Stomach (tissue), 4 donors: ENCODE data around the gene RFT1.

Experiments
- POLR2A ChIP-seq, 4 donors: fragments of 450-650 bp; IDR thresholded peaks; one replicate each; pipeline ENCODE4 v1.6.1; 2016; ENCODE audit warnings: antibody characterized with exemption in 4 of 4, control low read depth in 2 of 4, mild to moderate bottlenecking in 1 of 4, moderate library complexity in 1 of 4
- POLR2AphosphoS5 ChIP-seq, 3 donors: sonication (generic); formaldehyde crosslinking; IDR thresholded peaks; one replicate each; pipeline ENCODE4 v1.6.1; 2016; ENCODE audit warnings: antibody characterized with exemption in 3 of 3
- TF ChIP-seq, protein P1 (sequence below), 7 experiments: fragments of 450-650 bp in 4 of 7; fragments of 200-600 bp in 3 of 7; sonication (generic) in 3 of 7; IDR thresholded peaks; one replicate each; pipeline ENCODE4 v1.5.1; 2016 to 2019; ENCODE audit warnings: antibody characterized with exemption in 7 of 7, control low read depth in 2 of 7, mild to moderate bottlenecking in 1 of 7

DNA sequence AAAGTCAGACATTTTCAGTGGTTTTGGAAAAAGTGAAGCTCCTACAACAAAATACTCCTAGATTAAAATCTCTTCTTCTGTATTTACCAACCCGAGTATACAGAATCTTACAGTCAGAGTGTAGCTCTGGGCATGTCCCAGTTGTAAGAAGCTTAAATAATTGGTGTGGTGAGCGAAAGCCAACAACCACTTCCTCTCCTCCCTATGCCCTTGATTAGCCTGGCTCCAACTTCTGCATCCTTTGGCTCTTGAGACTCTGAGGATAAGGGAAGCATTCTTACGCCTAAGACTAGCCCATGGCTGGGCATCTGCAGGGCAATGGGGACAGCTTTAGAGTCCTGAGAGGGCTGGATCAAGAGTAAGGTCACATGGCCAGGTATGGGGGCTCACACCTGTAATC, 25.5 kb downstream of the RFT1 start:
- TF ChIP-seq POLR2A (IDR thresholded peaks at IDR 0.05) = no peak
- TF ChIP-seq, protein P1, sequence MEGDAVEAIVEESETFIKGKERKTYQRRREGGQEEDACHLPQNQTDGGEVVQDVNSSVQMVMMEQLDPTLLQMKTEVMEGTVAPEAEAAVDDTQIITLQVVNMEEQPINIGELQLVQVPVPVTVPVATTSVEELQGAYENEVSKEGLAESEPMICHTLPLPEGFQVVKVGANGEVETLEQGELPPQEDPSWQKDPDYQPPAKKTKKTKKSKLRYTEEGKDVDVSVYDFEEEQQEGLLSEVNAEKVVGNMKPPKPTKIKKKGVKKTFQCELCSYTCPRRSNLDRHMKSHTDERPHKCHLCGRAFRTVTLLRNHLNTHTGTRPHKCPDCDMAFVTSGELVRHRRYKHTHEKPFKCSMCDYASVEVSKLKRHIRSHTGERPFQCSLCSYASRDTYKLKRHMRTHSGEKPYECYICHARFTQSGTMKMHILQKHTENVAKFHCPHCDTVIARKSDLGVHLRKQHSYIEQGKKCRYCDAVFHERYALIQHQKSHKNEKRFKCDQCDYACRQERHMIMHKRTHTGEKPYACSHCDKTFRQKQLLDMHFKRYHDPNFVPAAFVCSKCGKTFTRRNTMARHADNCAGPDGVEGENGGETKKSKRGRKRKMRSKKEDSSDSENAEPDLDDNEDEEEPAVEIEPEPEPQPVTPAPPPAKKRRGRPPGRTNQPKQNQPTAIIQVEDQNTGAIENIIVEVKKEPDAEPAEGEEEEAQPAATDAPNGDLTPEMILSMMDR (IDR thresholded peaks at IDR 0.05) = no peak
- no peak for TF ChIP-seq POLR2AphosphoS5 (IDR thresholded peaks at IDR 0.05)
